ENCODE data around the gene OR7C1.
A peak's percentile ranks its signal among the peaks of the same experiment; 100 is the strongest.
"Not testable (repeated sequence)": the region's sequence is repeated elsewhere in the genome, so short reads cannot be mapped to it uniquely, and the experiment has no call there.

The OR7C1 gene

GRCh38 chr19:14786421-14786851 lies 48.5 kb downstream of the OR7C1 start:
- Histone ChIP-seq H2BK5ac (ENCODE audit: low read depth, low read length, poor library complexity) (peak overlapping the region; percentile 25), H4K91ac (ENCODE audit: low read depth, low read length) (peak overlapping the region; percentile 85), H3K27ac (ENCODE audit: low read depth, low read length) (no peak overlapping the region), H3K9ac (ENCODE audit: low read length) (peak overlapping the region; percentile 57), H3K9me3 (ENCODE audit: insufficient read depth, low read depth, low read length) (no peaks in the 10 kb centered on the region), H2BK12ac (ENCODE audit: low read length) (peak overlapping the region; percentile 19), H2AK5ac (ENCODE audit: low read length) (peak overlapping the region; percentile 35), H2BK120ac (ENCODE audit: insufficient read depth, low read length, poor library complexity) (peak overlapping the region; percentile 67), H3K14ac (ENCODE audit: low read length) (peak overlapping the region; percentile 36), H4K8ac (ENCODE audit: low read depth, low read length) (peak overlapping the region; percentile 79), H4K12ac (ENCODE audit: low read depth, low read length) (peak overlapping the region; percentile 34), H3K79me2 (ENCODE audit: control insufficient read depth, insufficient read depth, low read length, poor library complexity) (no peaks in the 10 kb centered on the region), H3K27me3 (ENCODE audit: insufficient read depth, low read length) (no peaks in the 10 kb centered on the region), H3K79me1 (ENCODE audit: low read length) (peaks cover 5% of the 10 kb centered on the region), H3K18ac (ENCODE audit: low read length) (peak overlapping the region; percentile 19), H3K4me3 (ENCODE audit: low read depth, low read length) (peak overlapping the region; percentile 53), H3K23ac (ENCODE audit: low read length) (no peak overlapping the region), H3K36me3 (ENCODE audit: control insufficient read depth in 1 of 2, insufficient read depth in 2 of 2, low read length in 2 of 2) (no peaks in the 10 kb centered on the region), H3K4me1 (ENCODE audit: control insufficient read depth in 1 of 2, insufficient read depth in 2 of 2, low read length in 2 of 2) (peaks cover 3 to 7% of the 10 kb centered on the region in 2 experiments), H2AFZ (ENCODE audit: insufficient read depth, low read length, poor library complexity) (peak overlapping the region; percentile 99), H3K4ac (ENCODE audit: low read depth, low read length) (peak overlapping the region; percentile 6), H3K4me2 (ENCODE audit: low read length) (peak overlapping the region; percentile 95)
- no CpG with 5 or more reads among the region's 18 CpGs for WGBS (ENCODE audit: extremely low coverage, insufficient coverage, insufficient read length)
- DNase-seq, result peak in 1 of 2 donors; percentile 41

GRCh38 chr19:14785102-14785793 lies 49.7 kb downstream of the OR7C1 start:
- not testable (repeated sequence) for H3K79me2 ChIP-seq (ENCODE audit: control insufficient read depth, insufficient read depth, low read length, poor library complexity); H3K9me3 ChIP-seq (ENCODE audit: insufficient read depth, low read depth, low read length); H3K23ac ChIP-seq (ENCODE audit: low read length); H3K79me1 ChIP-seq (ENCODE audit: low read length); H3K4me1 ChIP-seq (ENCODE audit: control insufficient read depth in 1 of 2, insufficient read depth in 2 of 2, low read length in 2 of 2); H3K4me2 ChIP-seq (ENCODE audit: low read length); H2AK5ac ChIP-seq (ENCODE audit: low read length); H3K36me3 ChIP-seq (ENCODE audit: control insufficient read depth in 1 of 2, insufficient read depth in 2 of 2, low read length in 2 of 2); H2BK120ac ChIP-seq (ENCODE audit: insufficient read depth, low read length, poor library complexity); H2BK12ac ChIP-seq (ENCODE audit: low read length); H3K4ac ChIP-seq (ENCODE audit: low read depth, low read length); H3K18ac ChIP-seq (ENCODE audit: low read length); H2BK5ac ChIP-seq (ENCODE audit: low read depth, low read length, poor library complexity); H3K27me3 ChIP-seq (ENCODE audit: insufficient read depth, low read length); H3K9ac ChIP-seq (ENCODE audit: low read length); H3K4me3 ChIP-seq (ENCODE audit: low read depth, low read length); H3K14ac ChIP-seq (ENCODE audit: low read length); H3K27ac ChIP-seq (ENCODE audit: low read depth, low read length)
- H2AFZ ChIP-seq (ENCODE audit: insufficient read depth, low read length, poor library complexity), result peak overlapping the region; percentile 63
- peak; percentile 13 to 40 for DNase-seq
- H4K8ac ChIP-seq (ENCODE audit: low read depth, low read length), result peak overlapping the region; percentile 54
- peak overlapping the region; percentile 54 for H4K12ac ChIP-seq (ENCODE audit: low read depth, low read length)
- no CpG with 5 or more reads among the region's 11 CpGs for WGBS (ENCODE audit: extremely low coverage, insufficient coverage, insufficient read length)
- H4K91ac ChIP-seq (ENCODE audit: low read depth, low read length), result peak overlapping the region; percentile 55

DNA sequence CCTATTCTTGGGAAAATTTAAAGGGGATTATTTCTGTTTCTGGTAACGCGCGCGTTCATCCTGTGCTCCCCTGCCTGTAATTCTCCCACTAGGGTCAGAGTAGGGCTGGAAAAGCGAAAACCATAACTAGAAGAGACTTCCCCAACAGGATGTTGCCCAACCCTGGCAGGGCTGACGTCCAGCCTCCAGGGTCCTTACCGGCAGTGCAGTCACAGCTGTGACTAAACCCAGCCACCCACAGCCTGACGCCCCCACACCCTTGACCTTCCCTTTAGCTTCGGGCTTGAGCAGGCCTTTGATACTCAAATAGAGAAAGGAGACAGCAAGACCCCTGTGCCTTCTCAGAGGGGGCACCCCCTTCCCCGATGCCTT lies 50.3 kb downstream of the OR7C1 start:
- not testable (repeated sequence) for H2BK5ac ChIP-seq (ENCODE audit: low read depth, low read length, poor library complexity); H3K9me3 ChIP-seq (ENCODE audit: insufficient read depth, low read depth, low read length); H3K14ac ChIP-seq (ENCODE audit: low read length); H4K91ac ChIP-seq (ENCODE audit: low read depth, low read length); H3K27ac ChIP-seq (ENCODE audit: low read depth, low read length); H4K8ac ChIP-seq (ENCODE audit: low read depth, low read length); H3K36me3 ChIP-seq (ENCODE audit: control insufficient read depth in 1 of 2, insufficient read depth in 2 of 2, low read length in 2 of 2); H2BK12ac ChIP-seq (ENCODE audit: low read length); H3K4me3 ChIP-seq (ENCODE audit: low read depth, low read length); H3K9ac ChIP-seq (ENCODE audit: low read length); H2AK5ac ChIP-seq (ENCODE audit: low read length); H2AFZ ChIP-seq (ENCODE audit: insufficient read depth, low read length, poor library complexity); H3K4me2 ChIP-seq (ENCODE audit: low read length); H3K18ac ChIP-seq (ENCODE audit: low read length); H3K79me2 ChIP-seq (ENCODE audit: control insufficient read depth, insufficient read depth, low read length, poor library complexity); H3K4me1 ChIP-seq (ENCODE audit: control insufficient read depth in 1 of 2, insufficient read depth in 2 of 2, low read length in 2 of 2); H3K4ac ChIP-seq (ENCODE audit: low read depth, low read length); H3K27me3 ChIP-seq (ENCODE audit: insufficient read depth, low read length); H3K23ac ChIP-seq (ENCODE audit: low read length); H3K79me1 ChIP-seq (ENCODE audit: low read length); H2BK120ac ChIP-seq (ENCODE audit: insufficient read depth, low read length, poor library complexity)
- WGBS (ENCODE audit: extremely low coverage, insufficient coverage, insufficient read length), result no CpG with 5 or more reads among the region's 10 CpGs
- peak overlapping the region; percentile 22 for H4K12ac ChIP-seq (ENCODE audit: low read depth, low read length)
- peak; percentile 33 to 40 for DNase-seq

GRCh38 chr19:14783410-14783998 lies 51.5 kb downstream of the OR7C1 start:
- not testable (repeated sequence) for H2BK12ac ChIP-seq (ENCODE audit: low read length); H3K9ac ChIP-seq (ENCODE audit: low read length); H3K4me1 ChIP-seq (ENCODE audit: control insufficient read depth in 1 of 2, insufficient read depth in 2 of 2, low read length in 2 of 2); H3K9me3 ChIP-seq (ENCODE audit: insufficient read depth, low read depth, low read length); H2AFZ ChIP-seq (ENCODE audit: insufficient read depth, low read length, poor library complexity); H3K27me3 ChIP-seq (ENCODE audit: insufficient read depth, low read length); H4K91ac ChIP-seq (ENCODE audit: low read depth, low read length); H2BK120ac ChIP-seq (ENCODE audit: insufficient read depth, low read length, poor library complexity); H2AK5ac ChIP-seq (ENCODE audit: low read length); H3K4ac ChIP-seq (ENCODE audit: low read depth, low read length); H4K12ac ChIP-seq (ENCODE audit: low read depth, low read length); H3K4me2 ChIP-seq (ENCODE audit: low read length); H3K79me2 ChIP-seq (ENCODE audit: control insufficient read depth, insufficient read depth, low read length, poor library complexity); H3K79me1 ChIP-seq (ENCODE audit: low read length); H3K14ac ChIP-seq (ENCODE audit: low read length); DNase-seq; H4K8ac ChIP-seq (ENCODE audit: low read depth, low read length); H2BK5ac ChIP-seq (ENCODE audit: low read depth, low read length, poor library complexity); H3K18ac ChIP-seq (ENCODE audit: low read length); H3K23ac ChIP-seq (ENCODE audit: low read length); H3K4me3 ChIP-seq (ENCODE audit: low read depth, low read length); H3K36me3 ChIP-seq (ENCODE audit: control insufficient read depth in 1 of 2, insufficient read depth in 2 of 2, low read length in 2 of 2); H3K27ac ChIP-seq (ENCODE audit: low read depth, low read length)
- 100% methylated on average over 1 of the region's 8 CpGs for WGBS (ENCODE audit: extremely low coverage, insufficient coverage, insufficient read length)
